Fibroblast of skin of right biceps (primary cell): Measurements from ENCODE around the gene ATG10.
"Not testable (repeated sequence)": the region's sequence is repeated elsewhere in the genome, so short reads cannot be mapped to it uniquely, and the experiment has no call there.

Experiments
- DNase-seq: peaks from one replicate; pipeline ENCODE4 v3.0.0-alpha.2; 2013

The ATG10 gene

DNA sequence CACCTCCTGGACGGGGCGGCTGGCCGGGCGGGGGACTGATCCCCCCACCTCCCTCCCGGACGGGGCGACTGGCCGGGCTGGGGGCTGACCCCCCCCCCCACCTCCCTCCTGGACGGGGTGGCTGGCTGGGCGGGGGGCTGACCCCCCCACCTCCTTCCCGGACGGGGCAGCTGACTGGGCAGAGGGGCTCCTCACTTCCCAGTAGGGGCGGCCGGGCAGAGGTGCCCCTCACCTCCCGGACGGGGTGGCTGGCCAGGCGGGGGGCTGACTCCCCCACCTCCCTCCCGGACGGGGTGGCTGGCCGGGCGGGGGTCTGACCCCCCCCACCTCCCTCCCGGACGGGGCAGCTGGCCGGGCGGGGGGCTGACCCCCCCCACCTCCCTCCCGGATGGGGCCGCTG, 11.3 kb downstream of the ATG10 start:
- DNase-seq: not testable (repeated sequence)

DNA sequence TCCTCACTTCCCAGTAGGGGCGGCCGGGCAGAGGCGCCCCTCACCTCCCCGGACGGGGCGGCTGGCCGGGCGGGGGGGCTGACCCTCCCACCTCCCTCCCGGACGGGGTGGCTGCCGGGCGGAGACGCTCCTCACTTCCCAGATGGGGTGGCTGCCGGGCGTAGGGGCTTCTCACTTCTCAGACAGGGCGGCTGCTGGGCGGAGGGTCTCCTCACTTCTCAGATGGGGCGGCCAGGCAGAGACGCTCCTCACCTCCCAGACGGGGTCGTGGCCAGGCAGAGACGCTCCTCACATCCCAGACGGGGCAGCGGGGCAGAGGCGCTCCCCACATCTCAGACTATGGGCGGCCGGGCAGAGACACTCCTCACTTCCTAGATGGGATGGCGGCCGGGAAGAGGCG, 11.7 kb downstream of the ATG10 start:
- DNase-seq: not testable (repeated sequence)

DNA sequence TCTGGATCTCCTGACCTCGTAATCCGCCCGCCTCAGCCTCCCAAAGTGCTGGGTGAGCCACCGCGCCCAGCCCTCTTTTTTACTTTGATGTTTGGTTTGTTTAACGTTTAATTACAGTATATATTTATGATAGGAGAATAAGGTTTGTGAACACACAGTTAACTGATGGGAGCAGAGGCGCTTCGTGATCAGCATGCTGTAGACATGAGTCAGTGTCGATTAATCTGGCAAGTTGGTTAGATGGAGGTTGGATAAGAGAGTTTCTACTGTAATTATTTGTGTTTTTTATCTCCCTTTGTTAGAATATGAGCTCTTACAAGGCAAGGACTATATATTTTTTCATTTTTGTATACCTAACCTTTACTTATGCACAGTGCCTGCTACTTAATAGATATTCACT, 14.3 kb downstream of the ATG10 start:
- DNase-seq: peak; percentile 7

DNA sequence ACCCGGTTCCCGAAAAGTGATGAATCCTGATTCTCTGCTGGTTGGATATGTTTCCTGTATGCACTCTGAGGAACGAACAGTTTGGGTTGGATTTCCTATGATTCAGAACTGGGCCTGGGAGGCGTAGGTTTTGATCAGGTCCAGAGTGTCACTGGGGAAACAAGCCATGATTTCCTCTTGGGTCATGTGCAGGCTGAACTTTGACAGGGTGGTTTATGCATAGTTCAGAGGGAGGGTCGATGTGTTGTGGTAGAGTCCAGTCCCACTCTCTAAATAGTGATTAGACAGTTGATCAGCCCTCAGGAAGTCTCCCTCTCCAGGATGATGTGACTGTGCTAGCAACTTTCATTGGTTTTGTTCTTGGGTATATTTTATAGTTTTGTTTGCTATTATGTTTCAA, 17.4 kb downstream of the ATG10 start:
- DNase-seq: no peak

DNA sequence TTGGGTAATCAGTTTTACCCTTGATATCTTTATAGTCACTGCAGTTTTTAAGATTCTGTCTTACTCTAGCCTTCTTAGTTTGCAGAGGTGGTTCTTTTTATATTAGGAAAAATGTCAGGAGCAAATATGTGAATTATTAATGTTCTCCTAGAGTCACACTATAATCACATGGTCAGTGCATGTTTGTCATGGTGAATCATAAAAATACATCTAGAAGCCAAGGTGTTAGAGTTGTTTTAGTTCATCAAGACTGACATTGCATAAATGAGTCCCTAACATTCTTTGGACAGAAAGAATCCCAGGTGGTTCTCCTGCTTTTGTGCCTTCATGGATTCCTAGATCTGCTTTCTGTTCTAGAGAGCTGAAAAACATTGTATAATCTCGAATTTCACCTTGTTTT, 22.9 kb downstream of the ATG10 start:
- no peak for DNase-seq

DNA sequence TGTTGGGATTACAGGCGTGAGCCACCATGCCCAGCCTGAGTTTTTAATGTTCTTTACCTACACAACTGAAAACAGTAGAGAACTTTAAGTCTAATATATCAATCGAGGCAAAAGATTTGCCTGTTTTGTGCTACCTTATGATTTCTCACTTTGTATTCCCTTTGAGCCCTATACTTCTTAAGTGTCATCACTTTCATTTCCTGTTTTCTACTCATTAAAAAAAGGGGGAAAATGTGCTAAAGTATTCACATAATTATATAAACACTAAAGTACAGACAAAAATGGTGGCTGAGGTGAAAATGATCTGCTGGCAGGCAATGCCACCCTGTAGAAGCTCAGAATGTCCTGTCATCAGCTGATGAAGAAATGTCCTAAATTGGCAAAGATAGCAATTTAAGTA, 23.6 kb downstream of the ATG10 start:
- DNase-seq: no peak

DNA sequence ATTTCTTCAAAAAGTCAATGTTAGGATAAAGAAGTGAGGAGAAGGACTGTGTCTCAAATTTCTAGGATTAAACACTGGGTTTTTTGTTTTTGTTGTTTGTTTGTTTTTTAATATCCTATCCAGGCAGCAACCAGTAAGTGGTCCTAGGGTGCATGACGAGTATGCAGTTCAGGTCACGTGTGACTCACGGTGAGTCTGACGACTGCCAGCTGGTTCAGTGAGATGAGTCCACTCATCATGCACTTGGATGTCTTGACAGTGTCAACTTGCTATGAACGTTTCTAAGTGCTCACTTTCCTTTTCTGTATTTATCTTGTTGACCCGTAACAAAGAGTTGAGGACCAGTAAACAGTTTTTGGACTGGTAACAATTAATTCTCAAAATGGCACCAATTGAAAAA, 32.7 kb downstream of the ATG10 start:
- DNase-seq: peak; percentile 22

DNA sequence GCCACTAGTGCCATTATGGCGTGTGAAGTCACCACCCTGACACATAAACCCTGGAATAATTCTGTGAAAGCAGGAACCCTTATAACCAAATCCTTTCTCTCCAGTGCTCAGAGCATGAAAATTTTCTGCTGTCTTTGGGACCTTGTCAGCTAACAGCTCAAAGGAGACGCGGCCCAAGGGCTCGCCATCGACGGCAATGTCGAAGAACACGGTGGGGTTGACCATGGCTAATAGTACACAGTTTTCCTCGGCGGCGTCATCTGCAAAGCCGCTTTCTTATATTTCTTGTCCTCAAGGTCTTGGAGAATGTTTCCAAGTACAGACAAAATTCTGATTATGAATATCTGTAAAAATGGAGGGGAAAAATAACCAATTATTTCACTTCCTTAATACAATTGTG, 38.0 kb downstream of the ATG10 start:
- DNase-seq: not testable (repeated sequence)

DNA sequence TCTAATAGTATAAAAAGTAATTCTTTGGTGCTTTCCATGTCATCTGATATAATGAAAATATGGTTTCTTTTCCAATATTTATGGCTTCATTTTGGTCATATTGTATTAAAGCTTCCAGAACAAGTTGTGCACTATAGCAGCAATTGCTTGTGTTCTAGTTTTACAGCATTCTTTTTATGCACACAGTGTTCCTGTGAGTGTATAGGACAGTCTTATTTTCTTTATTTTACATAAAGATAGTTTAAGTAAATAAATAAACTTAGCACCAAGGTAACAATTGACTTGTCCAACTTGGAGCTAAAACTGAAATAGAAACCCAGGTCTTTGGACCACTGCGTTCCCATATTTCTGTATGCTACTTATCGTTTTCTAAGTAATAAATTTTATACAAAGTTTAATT, 38.9 kb downstream of the ATG10 start:
- DNase-seq: no peak

DNA sequence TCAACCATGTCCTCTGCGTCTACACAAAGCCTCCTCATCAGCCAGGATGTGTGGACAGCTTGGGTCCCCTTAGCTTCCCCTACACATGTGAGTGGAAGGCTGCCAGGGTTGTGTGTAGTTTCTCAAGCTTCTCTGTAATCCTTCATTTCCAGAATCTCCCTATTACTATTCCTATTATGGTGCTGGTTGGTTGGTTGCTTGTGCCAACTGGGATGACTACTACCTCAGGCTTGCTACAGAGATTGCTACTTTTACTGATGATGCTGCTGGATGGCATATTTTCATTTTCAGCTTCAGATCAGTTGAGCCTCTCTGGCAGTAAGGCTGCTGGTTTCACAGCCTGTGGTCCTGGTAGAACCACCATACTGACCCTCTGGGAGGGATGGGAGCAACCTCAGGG, 39.9 kb downstream of the ATG10 start:
- peak; percentile 31 for DNase-seq

DNA sequence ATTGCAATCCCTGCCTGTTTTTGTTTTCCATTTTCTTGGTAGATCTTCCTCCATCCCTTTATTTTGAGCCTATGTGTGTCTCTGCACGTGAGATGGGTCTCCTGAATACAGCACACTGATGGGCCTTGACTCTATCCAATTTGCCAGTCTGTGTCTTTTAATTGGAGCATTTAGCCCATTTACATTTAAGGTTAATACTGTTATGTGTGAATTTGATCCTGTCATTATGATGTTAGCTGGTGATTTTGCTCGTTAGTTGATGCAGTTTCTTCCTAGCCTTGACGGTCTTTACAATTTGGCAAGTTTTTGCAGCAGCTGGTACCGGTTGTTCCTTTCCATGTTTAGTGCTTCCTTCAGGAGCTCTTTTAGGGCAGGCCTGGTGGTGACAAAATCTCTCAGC, 42.8 kb downstream of the ATG10 start:
- not testable (repeated sequence) for DNase-seq

DNA sequence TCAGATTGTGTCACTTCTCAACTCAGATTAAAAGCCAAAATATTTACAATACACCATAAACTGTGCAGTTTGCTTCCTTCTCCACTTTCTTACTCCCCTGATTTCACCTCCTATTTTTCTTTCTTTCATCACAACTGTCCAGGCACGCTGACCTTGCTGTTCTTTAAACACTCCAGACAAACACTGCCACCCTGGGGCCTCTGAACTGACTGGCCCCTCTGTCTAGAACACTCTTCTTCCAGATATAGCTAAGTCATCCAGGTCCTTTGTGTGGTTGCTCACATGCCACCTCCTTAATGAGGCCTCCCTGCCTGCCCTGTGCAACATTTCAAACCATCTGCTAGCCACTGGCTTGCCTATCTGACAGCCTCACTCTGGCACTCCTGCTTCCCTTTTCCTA, 46.6 kb downstream of the ATG10 start:
- DNase-seq: peak; percentile 2

DNA sequence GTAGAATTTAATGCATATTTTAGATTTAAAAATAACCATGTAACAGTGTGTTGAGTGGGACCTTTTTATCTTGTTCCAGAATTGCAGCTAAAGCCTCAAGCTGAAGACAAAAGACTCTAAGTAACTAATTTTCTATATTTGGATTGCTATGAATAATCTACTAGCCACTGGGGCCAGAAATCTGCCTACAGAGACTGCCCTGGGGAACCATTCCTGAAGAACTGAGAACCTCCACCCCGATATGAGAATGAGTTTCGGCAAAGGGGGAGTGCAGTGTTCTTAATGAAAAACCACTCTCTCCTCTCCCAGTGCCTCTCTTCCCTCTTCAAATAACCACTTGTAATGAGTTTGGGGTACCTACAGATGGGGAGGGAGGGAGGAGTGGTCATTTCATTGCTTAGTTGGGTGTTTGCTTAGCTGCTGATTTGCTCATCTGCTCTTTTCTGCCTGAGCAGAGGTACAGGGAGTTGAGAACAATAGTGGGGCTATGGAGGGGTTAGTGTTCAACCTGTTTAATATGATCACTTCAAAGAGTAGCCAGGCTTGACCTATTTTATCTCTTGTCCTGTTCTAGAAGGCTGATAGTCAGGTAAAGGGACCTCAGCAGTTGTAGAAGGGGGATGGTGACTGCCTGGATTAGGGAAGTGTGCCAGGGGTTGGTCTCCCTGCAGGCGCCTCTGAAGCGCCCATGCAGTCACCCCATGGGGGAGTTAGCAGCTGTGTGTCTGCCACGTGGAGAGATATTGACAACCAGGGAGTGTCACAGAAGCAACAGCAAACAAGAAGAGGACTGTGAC, 47.7 kb downstream of the ATG10 start:
- DNase-seq: no peak

DNA sequence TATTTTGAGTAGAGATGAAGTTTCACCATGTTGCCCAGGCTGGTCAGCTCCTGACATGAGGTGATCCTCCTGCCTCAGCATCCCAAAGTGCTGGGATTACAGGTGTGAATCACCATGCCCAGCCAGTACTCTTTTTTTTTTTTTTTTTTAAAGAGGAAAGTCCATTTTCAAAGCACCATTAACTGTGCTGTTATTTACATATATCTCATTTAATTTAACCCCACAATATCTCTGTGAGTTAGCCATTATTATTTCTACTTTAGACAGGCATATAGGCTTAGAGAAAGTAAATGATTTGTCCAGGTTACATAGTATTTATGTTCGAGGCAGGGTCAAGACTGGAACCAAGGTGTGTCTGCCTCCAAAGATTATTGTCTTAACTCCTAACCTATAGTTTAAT, 50.7 kb downstream of the ATG10 start:
- DNase-seq: no peak

DNA sequence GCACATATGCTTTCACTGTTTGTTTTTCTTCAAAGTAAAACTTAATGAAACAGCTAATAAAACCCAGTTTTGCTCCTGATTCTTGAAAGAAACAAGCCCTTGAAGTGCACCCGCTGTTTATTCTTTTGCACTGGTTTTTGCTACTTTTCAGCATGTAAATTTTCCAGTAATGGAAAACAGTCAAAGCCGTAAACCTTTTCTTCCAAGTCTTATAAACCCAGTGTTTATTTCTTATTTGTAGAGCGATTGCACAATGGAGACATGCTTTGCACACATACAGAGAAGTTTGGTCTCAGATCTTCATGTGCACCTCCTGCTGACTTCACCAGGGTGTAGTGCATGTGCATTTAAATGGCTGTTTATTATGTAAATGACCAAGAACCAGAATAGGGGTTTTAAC, 51.8 kb downstream of the ATG10 start:
- DNase-seq: no peak

DNA sequence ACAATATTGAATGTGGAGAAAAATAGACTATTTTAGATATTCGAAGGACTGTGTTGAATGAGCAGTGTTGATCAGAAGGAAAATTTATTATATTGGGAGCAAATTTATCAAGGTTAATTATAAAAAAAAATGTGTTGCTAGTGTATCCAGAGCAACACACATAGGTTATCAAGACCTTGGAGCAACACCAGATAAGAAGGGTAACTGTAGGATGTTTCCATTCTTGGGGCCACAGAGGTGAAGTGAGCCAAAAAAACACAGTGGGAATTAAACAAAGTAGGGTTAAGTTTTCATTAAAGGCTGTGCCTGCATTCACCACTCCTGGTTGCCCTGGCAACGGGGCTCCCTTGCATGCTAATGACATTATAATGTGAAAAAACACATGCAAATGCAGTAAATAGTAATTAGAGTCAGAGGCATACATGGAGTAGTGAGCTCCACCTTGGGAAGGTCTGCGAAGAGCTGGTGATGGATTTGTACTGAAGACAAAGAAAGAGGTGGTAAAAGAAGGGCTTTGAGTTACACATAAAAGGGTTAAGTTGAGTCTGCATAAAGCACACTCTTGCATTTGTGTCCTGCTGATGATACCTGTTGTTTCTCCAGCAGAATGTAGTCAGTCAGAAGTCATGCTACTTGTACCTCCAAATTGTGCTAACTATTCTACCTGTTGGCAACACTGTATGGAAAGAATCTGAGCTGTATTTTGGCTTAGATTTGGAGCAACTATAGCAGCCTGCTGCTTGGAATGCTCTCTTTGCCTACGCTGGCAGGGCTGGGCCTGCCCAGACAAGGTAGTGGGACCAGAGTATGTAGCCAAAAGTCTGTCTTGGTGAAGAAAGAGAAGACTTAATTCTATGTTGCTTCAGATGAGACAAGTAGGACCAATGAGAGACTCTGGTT, 59.6 kb downstream of the ATG10 start:
- no peak for DNase-seq

DNA sequence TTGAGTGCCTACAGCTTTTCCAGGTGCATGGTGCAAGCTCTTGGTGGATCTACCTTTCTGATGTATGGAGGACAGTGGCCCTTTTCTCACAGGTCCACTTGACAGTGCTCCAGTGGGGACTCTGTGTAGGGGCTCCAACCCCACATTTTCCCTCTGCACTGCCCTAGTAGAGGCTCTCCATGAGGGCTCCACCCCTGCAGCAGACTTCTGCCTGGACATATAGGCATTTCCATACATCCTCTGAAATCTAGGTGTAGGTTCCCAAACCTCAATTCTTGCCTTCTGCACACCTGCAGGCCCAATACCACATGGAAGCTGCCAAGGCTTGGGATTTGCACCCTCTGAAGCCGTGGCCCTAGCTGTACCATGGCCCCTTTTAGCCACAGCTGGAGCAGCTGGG, 71.1 kb downstream of the ATG10 start:
- not testable (repeated sequence) for DNase-seq

DNA sequence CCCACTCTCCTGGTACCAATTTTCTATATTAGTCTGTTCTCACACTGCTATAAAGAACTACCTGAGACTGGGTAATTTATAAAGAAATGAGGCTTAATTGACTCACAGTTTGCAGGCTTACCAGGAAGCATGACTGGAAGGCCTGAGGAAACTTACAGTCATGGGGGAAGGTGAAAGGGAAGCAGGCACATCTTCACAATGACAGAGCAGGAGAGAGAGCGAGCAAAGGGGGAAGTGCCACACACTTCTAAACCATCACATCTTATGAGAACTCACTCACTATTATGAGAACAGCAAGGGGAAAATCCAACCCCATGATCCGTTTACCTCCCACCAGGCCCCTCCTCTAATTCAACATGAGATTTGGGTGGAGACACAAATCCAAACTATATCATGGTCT, 72.2 kb downstream of the ATG10 start:
- no peak for DNase-seq

DNA sequence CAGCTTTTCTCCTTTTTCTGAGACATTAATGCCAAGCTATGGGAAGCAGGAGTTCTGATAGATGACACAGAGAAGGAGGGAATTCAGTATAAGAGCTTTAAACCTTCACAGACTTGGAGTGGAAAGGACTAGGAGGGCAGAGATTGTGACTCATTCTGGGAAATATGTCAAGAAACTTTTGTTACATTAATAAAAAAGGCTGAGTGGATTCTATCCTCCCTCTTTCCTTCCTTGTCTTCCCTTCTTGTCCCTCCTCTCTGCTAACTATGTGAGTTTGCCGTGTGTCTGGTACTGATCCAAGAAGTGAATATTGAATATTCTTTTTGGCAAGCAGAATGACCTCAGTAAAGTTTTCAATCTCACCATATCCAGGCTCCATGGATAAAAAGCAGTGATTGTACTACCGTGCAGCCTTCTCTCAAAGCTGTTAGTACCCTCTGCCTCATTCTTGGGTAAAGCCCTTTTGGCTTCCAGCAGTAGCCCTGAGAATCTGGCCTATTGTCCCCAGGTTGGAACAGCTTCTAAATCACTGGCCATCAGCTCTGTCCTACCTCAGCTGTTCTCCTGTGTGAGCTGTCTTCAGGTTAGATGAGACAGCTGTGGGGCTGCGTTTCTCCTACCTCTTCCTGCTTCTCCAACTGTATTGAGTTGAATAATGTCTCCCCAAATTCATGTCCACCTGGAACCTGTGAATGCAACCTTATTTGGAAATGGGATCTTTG, 73.9 kb downstream of the ATG10 start:
- peak; percentile 71 for DNase-seq

DNA sequence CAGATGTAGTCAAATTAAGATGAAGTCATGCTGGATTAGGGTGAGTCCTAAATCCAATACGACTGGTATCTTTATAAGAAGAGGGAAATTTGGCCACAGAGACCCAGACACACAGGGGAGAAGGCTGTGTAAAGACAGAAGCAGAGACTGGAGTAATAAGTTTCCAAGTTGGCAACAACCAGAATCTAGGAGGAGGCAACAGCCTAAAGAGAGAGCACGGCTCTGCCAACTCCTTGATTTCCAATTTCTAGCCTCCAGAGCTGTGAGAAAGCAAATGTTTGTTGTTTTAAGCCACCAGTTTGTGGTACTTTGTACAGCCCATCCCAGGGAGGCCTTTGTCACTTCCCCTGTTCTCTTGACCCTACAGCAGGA, 74.4 kb downstream of the ATG10 start:
- DNase-seq: no peak

DNA sequence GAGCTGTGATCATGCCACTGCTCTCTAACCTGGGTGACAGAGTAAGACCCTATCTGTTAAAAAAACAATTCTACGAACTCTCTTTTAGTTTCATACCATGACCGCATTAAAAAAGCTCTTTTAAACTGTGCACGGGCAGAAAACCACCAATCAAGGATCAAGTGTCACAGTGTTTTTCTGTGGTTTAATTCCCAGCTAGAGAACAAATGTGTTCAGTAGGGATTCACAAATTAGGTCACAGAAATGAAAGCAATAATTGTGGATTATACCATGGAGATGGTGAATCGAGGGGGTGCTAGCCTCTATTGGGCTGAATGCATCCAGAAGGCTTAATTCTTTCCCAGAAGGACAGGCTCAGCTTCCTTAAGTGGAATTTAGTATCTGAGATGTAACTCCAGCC, 79.1 kb downstream of the ATG10 start:
- no peak for DNase-seq

DNA sequence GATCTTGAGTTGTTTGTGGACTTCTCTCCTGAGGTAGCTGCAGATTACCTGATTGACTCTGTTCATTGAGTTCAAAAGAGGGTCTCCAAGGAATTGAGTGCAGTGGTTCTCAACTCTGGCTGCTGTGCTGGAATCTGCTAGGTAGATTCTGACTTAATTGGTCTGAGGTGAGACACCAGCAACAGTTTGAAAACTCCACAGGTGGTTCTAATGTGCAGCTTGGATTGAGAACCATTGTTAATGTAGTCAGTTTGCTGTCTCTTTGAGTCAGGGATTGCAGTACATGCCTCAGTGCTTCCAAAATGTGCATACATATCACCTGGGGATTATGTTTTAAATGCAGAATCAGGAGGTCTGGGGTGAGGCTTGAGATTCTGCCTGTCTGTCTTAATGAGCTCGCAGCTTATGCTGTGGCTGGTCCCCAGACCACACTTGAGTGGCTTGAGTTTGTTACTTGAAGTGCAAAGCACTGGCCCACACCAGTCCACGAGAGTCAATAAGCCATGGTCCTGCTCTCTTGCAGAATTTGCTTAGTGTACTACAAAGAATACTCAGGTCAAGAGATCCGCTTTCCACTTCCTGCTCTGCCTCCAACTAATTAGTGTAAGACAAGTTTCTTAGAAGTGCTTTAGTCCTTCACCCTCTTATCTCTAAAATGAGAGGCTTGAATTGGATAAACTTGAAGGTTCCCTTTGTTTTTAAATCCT, 82.3 kb downstream of the ATG10 start:
- DNase-seq: no peak

DNA sequence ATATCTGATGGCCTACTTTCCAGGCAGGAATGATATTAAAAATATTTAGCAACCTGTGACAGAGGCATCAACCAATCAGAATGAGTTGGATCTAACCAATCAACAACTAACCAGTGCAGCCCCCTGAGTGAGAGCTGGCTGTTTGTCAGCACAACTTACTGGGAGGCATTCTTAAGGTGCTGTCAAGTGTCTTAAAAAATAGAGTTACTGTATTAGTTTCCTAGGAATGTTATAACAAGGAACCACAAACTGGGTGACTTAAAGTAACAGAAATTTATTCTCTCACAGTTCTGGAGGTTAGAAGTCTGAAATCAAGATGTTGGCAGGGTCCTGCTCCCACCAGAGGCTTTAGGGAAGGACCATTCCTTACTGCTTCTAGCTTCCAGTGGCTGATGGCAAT, 85.2 kb downstream of the ATG10 start:
- DNase-seq: peak; percentile 26
